ENCODE measurements around the gene CAVIN4.

Gene CAVIN4, protein sequence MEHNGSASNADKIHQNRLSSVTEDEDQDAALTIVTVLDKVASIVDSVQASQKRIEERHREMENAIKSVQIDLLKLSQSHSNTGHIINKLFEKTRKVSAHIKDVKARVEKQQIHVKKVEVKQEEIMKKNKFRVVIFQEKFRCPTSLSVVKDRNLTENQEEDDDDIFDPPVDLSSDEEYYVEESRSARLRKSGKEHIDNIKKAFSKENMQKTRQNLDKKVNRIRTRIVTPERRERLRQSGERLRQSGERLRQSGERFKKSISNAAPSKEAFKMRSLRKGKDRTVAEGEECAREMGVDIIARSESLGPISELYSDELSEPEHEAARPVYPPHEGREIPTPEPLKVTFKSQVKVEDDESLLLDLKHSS

DNA sequence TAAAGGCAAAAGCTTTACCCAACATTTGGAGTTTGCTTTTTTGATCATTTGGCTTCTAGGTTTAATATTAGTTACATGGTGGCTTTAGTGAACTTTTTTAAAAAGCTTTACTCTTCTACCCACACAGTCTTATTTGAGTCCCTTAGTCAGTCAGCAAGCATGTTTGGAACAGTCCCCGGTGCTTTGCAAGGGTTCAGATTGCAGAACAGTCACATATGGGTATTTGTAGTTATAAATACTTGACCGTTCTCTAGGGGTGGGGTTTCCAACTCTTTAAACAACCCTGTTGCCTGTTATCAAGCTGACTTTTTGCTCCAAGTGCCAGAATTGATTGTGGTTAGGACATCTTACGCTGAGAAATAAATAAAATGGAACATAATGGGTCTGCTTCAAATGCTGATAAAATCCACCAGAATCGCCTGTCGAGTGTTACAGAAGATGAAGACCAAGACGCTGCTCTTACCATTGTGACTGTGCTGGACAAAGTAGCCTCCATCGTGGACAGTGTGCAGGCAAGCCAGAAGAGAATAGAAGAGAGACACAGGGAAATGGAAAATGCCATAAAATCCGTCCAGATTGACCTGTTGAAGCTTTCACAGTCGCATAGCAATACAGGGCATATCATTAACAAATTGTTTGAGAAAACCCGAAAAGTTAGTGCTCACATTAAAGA is at the start of gene CAVIN4:
Gene CAVIN4 (plus strand): TSS at position 304 of the 673 bp plus-strand sequence. CDS start 65 bp downstream, at position 369.
- peak; percentile 39 to 48 for DNase-seq (ENCODE audit: low read depth in 2 of 2)
- TF ChIP-seq, protein P1, sequence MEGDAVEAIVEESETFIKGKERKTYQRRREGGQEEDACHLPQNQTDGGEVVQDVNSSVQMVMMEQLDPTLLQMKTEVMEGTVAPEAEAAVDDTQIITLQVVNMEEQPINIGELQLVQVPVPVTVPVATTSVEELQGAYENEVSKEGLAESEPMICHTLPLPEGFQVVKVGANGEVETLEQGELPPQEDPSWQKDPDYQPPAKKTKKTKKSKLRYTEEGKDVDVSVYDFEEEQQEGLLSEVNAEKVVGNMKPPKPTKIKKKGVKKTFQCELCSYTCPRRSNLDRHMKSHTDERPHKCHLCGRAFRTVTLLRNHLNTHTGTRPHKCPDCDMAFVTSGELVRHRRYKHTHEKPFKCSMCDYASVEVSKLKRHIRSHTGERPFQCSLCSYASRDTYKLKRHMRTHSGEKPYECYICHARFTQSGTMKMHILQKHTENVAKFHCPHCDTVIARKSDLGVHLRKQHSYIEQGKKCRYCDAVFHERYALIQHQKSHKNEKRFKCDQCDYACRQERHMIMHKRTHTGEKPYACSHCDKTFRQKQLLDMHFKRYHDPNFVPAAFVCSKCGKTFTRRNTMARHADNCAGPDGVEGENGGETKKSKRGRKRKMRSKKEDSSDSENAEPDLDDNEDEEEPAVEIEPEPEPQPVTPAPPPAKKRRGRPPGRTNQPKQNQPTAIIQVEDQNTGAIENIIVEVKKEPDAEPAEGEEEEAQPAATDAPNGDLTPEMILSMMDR (IDR thresholded peaks at IDR 0.05; ENCODE audit: low read depth, low read length): no peak
- no peak within 1 kb of the TSS for H3K4me3 ChIP-seq (replicated peaks in 1 of 2; ENCODE audit: low read depth in 2 of 2, low read length in 2 of 2)

DNA sequence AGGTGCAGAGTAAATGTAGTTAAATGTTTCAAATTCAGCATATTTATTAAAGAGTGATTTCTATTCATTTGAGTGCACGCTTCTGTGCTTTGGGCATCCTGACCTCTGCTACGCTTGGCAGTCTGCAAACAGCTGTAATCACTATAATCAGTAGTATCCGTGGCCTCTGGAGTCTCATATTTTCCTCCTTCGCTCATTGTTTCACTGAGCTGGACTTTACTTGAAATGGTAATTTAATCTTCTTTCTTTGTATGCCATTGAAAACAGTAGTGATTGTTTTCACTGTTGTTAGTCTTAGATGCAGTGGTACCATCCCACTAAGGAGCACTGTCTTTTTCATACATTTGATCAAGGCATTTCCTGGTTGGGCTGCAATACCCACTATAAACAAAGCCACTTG is 43.5 kb upstream of the CAVIN4 start:
- no peak overlapping the region for H3K4me3 ChIP-seq (replicated peaks in 1 of 2; ENCODE audit: low read depth in 2 of 2, low read length in 2 of 2)
- no peak for DNase-seq (ENCODE audit: low read depth in 2 of 2)
- TF ChIP-seq, protein P1 (IDR thresholded peaks at IDR 0.05; ENCODE audit: low read depth, low read length): no peak

DNA sequence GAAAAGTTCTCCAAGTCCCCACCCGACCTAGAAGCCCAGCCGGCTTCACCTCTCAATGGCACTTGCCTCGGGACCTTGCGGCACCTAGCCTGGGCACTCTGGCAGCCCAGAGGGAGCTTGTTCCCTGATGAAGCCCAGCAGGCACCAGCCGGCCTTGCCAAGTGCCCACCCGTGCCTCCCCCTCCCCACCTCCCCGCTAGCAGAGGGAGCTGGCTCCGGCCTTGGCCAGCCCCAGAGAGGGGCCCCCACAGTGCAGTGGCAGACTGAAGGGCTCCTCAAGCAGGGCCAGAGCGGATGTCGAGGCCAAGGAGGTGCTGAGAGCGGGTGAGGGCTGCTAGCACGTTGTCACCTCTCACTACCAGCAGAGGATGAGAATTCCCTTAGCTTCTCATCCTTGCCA is 37.6 kb upstream of the CAVIN4 start:
- TF ChIP-seq, protein P1 (IDR thresholded peaks at IDR 0.05; ENCODE audit: low read depth, low read length): no peak
- H3K4me3 ChIP-seq (replicated peaks in 1 of 2; ENCODE audit: low read depth in 2 of 2, low read length in 2 of 2): no peak overlapping the region
- no peak for DNase-seq (ENCODE audit: low read depth in 2 of 2)

DNA sequence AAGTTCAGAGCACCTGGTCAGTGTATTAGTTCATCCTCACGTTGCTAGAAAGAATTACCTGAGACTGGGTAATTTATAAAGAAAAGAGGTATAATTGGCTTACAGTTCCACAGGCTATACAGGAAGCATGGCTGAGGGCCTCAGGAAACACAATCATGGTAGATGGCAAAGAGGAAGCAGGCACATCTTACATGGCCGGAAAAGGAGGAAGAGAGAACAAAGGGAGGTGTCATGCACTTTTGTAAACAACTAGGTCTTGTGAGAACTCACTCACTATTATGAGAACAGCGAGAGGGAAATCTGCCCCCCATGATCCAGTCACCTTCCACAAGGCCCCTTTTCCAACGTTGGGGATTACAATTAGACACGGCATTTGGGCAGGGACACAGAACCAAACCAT is 28.8 kb upstream of the CAVIN4 start:
- peak; percentile 2 to 3 for DNase-seq (ENCODE audit: low read depth in 2 of 2)
- TF ChIP-seq, protein P1 (IDR thresholded peaks at IDR 0.05; ENCODE audit: low read depth, low read length): no peak
- no peak overlapping the region for H3K4me3 ChIP-seq (replicated peaks in 1 of 2; ENCODE audit: low read depth in 2 of 2, low read length in 2 of 2)

DNA sequence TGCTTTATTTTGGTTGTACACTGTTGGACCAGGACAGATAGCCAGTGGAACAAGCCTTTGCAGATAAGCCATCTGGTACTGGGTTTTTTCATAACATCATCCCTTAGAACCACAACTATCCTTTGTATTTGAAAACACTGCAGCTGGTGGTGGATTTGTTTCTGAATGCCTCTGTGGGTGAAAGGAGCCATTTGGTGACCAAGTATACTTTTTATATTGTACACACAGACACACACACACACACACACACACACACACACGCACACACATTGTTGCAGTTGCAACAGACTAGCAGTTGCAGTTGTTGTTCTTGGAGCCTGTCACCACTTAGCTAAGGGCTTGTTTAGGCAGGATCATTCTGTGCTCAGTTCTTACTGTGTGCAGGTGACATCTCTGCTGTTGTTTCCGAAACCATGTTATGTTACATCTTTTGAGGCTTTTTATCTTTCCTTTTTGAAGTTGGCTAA is 22.9 kb upstream of the CAVIN4 start:
- peak; percentile 13 to 55 for DNase-seq (ENCODE audit: low read depth in 2 of 2)
- TF ChIP-seq, protein P1 (IDR thresholded peaks at IDR 0.05; ENCODE audit: low read depth, low read length): no peak
- H3K4me3 ChIP-seq (replicated peaks in 1 of 2; ENCODE audit: low read depth in 2 of 2, low read length in 2 of 2): no peak overlapping the region

DNA sequence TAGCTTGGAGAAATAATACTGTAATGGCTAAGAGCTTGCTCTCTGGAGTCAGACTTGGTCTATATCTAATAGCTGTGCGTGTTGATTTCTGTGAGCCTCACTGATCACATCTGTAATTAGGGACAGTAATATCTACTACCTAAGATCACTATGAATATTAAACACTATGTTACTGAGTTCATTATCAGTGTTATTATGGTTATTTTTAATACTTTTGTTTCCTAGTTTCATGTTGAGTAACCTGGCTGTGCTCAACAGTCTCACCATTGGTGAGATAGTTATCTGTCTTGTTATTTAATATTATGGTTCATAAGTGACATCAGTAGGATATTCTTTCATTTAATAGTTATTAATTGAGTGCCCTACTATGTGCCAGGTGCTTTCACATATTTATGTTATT is 22.4 kb upstream of the CAVIN4 start:
- H3K4me3 ChIP-seq (replicated peaks in 1 of 2; ENCODE audit: low read depth in 2 of 2, low read length in 2 of 2): no peak overlapping the region
- DNase-seq (ENCODE audit: low read depth in 2 of 2): no peak
- TF ChIP-seq, protein P1 (IDR thresholded peaks at IDR 0.05; ENCODE audit: low read depth, low read length): no peak

Measured in cardiac fibroblast (primary cell).